OCI-LY3 (cell line): Measurements from ENCODE around the gene FAM177B.

Source experiments
- H2AFZ ChIP-seq: fragments of 200-600, 300-600 bp; shearing (Covaris generic); 2 replicates; pipeline ENCODE4 v1.6.0; 2014; ENCODE audit warnings: antibody characterized with exemption, low read depth, low read length
- H3K27ac ChIP-seq: fragments of 200-600, 300-600 bp; sonication (generic); 2 replicates; pipeline ENCODE4 v1.5.1; 2014; ENCODE audit warnings: mild to moderate bottlenecking, low read length, moderate library complexity, mixed read lengths
- H3K27me3 ChIP-seq: fragments of 200-600, 300-600 bp; sonication (generic); 2 replicates; pipeline ENCODE4 v1.6.1; 2014; ENCODE audit warnings: low read depth, low read length, mixed read lengths
- H3K36me3 ChIP-seq: fragments of 200-600, 300-600 bp; sonication (generic); replicated peaks from 2 replicates; pipeline ENCODE3; 2014; ENCODE audit warnings: low read depth, low read length, mixed read lengths
- H3K4me1 ChIP-seq: fragments of 300-600, 200-600 bp; sonication (generic); 2 replicates; pipeline ENCODE4 v1.6.1; 2014; ENCODE audit warnings: low read length, mixed read lengths
- H3K4me2 ChIP-seq: fragments of 200-600, 300-600 bp; sonication (generic); 2 replicates; pipeline ENCODE4 v1.6.1; 2014; ENCODE audit warnings: low read length, mixed read lengths
- H3K4me3 ChIP-seq: fragments of 300-600, 200-600 bp; sonication (generic); 2 replicates; pipeline ENCODE4 v1.5.1; 2014; ENCODE audit warnings: antibody characterized with exemption, mild to moderate bottlenecking, low read length, moderate library complexity
- H3K79me2 ChIP-seq: fragments of 300-600, 200-600 bp; shearing (Covaris generic); 2 replicates; pipeline ENCODE4 v1.6.1; 2014; ENCODE audit warnings: mild to moderate bottlenecking, low read length, mixed read lengths
- H3K9ac ChIP-seq: fragments of 300-600, 200-600 bp; shearing (Covaris generic); 2 replicates; pipeline ENCODE4 v1.6.0; 2014; ENCODE audit warnings: mild to moderate bottlenecking, low read length, moderate library complexity
- H3K9me3 ChIP-seq: fragments of 200-600, 300-600 bp; shearing (Covaris generic); 2 replicates; pipeline ENCODE4 v1.6.1; 2014; ENCODE audit warnings: low read length, mixed read lengths; ENCODE audit not compliant: insufficient read depth
- H4K20me1 ChIP-seq: fragments of 200-600, 300-600 bp; sonication (generic); 2 replicates; pipeline ENCODE4 v1.6.1; 2016; ENCODE audit warnings: low read length, mixed read lengths; ENCODE audit not compliant: insufficient read depth
- CTCF ChIP-seq: fragments of 200-600, 300-600 bp; sonication (generic); IDR thresholded peaks from 2 replicates; pipeline ENCODE4 v1.5.1; 2014; ENCODE audit warnings: antibody characterized with exemption, low read length, low read depth
- EZH2phosphoT487 ChIP-seq: fragments of 200-600 bp; shearing (Covaris generic); IDR thresholded peaks from 2 replicates; pipeline ENCODE4 v1.6.1; 2018; ENCODE audit warnings: antibody characterized with exemption, mixed run types, low read depth

The FAM177B gene

GRCh38 chr1:222697203-222697602 is 39.8 kb upstream of the FAM177B start:
- Histone ChIP-seq H3K79me2 (no peaks in the 10 kb centered on the region), H3K36me3 (peaks cover 14% of the 10 kb centered on the region), H2AFZ (no peak overlapping the region), H3K9ac (no peak overlapping the region), H3K4me1 (no peaks in the 10 kb centered on the region), H3K27me3 (no peaks in the 10 kb centered on the region), H4K20me1 (0 out of 2 replicates have a peak, but pooled peaks cover 4% of the 10 kb centered on the region), H3K27ac (no peak overlapping the region), H3K4me3 (no peak overlapping the region), H3K9me3 (no peaks in the 10 kb centered on the region), H3K4me2 (no peak overlapping the region)
- TF ChIP-seq EZH2phosphoT487: no peak

- no peak overlapping the region for H3K4me3 ChIP-seq
- no peaks in the 10 kb centered on the region for H3K27me3 ChIP-seq
- no peaks in the 10 kb centered on the region for H3K79me2 ChIP-seq
- no peak overlapping the region for H3K9ac ChIP-seq
- no peaks in the 10 kb centered on the region for H3K4me1 ChIP-seq
- peaks cover 20% of the 10 kb centered on the region for H3K36me3 ChIP-seq
- no peak for TF ChIP-seq EZH2phosphoT487
- TF ChIP-seq CTCF: no peak
- no peak overlapping the region for H3K27ac ChIP-seq
- H2AFZ ChIP-seq: no peak overlapping the region
- H3K9me3 ChIP-seq: no peaks in the 10 kb centered on the region
- 0 out of 2 replicates have a peak, but pooled peaks cover 4% of the 10 kb centered on the region for H4K20me1 ChIP-seq
- no peak overlapping the region for H3K4me2 ChIP-seq
Observed at GRCh38 chr1:222697826-222698225, 39.2 kb upstream of the FAM177B start.

GRCh38 chr1:222702210-222702609 is 34.8 kb upstream of the FAM177B start:
- Histone ChIP-seq H4K20me1 (no peaks in the 10 kb centered on the region), H2AFZ (no peak overlapping the region), H3K4me3 (no peak overlapping the region), H3K4me2 (no peak overlapping the region), H3K79me2 (peaks cover 15% of the 10 kb centered on the region), H3K9ac (no peak overlapping the region), H3K27me3 (no peaks in the 10 kb centered on the region), H3K27ac (no peak overlapping the region), H3K4me1 (no peaks in the 10 kb centered on the region), H3K36me3 (peaks cover 37% of the 10 kb centered on the region), H3K9me3 (peaks cover 5% of the 10 kb centered on the region; the same call in 1 of the 2 replicates)
- TF ChIP-seq EZH2phosphoT487: no peak
- no peak for TF ChIP-seq CTCF

- H3K4me2 ChIP-seq: no peak overlapping the region
- no peaks in the 10 kb centered on the region for H3K27me3 ChIP-seq
- H3K36me3 ChIP-seq: peaks cover 35% of the 10 kb centered on the region
- H2AFZ ChIP-seq: no peak overlapping the region
- no peaks in the 10 kb centered on the region for H4K20me1 ChIP-seq
- H3K4me3 ChIP-seq: no peak overlapping the region
- H3K9ac ChIP-seq: no peak overlapping the region
- TF ChIP-seq CTCF (no peak), EZH2phosphoT487 (no peak)
- H3K27ac ChIP-seq: no peak overlapping the region
- H3K9me3 ChIP-seq: peaks cover 5% of the 10 kb centered on the region; the same call in 1 of the 2 replicates
- no peaks in the 10 kb centered on the region for H3K4me1 ChIP-seq
- peaks cover 22% of the 10 kb centered on the region for H3K79me2 ChIP-seq
Observed at GRCh38 chr1:222704260-222704659, 32.7 kb upstream of the FAM177B start.
